A549 (cell line): ENCODE measurements around the gene SIRT3. TPM values are rescaled to one million over a fixed set of nuclear protein-coding genes. Genes with fewer than 3 reads are reported as not detected.
"Not testable (repeated sequence)": the region's sequence is repeated elsewhere in the genome, so short reads cannot be mapped to it uniquely, and the experiment has no call there.

Experiments
- ATAC-seq, 2 experiments: fragments of 200-7000 bp in 1 of 2; fragments of >200 bp in 1 of 2; cut with Nextera tagmentation in 1 of 2; cut with Tn5 transposase in 1 of 2; 3 replicates each; pipeline versions ENCODE4 v1.8.0 to v1.9.1; 2018 to 2020; ENCODE audit warnings: mild to moderate bottlenecking in 1 of 2, moderate library complexity in 1 of 2
- CTCF ChIA-PET: fragments of 300-600 bp; sonication (Branson Sonifier 250); formaldehyde crosslinking; extraction: SDS; loops from one replicate; lab custom pipeline; 2021; ENCODE audit warnings: antibody characterized with exemption, inconsistent platforms; lab: Yijun Ruan, JAX
- POLR2A ChIA-PET: fragments of 350-600 bp; formaldehyde crosslinking; extraction: SDS; loops from one replicate; lab custom pipeline; 2021; ENCODE audit warnings: antibody characterized with exemption, inconsistent platforms; lab: Yijun Ruan, JAX
- DNase-seq, 2 experiments: peaks; one replicate each; pipeline versions ENCODE4 v3.0.0 to v3.0.0-alpha.2; 2011 to 2016; ENCODE audit warnings: low read depth in 1 of 2, low spot score in 1 of 2
- FAIRE-seq: peaks from 2 replicates; lab custom pipeline; 2011; peaks lifted over from hg19 to GRCh38; lab: Jason Lieb, UNC
- H3K27ac ChIP-seq, 2 experiments: fragments of >200 bp; sonication (Bioruptor Twin); formaldehyde crosslinking; 3 replicates each; pipeline ENCODE4 v1.5.1; 2016 to 2017
- H3K4me1 ChIP-seq: fragments of >200 bp; sonication (Bioruptor Twin); formaldehyde crosslinking; 3 replicates; pipeline ENCODE4 v1.6.1; 2016
- H3K4me2 ChIP-seq: fragments of >200 bp; sonication (Bioruptor Twin); formaldehyde crosslinking; 3 replicates; pipeline ENCODE4 v1.6.1; 2016
- H3K4me3 ChIP-seq: fragments of >200 bp; sonication (Bioruptor Twin); formaldehyde crosslinking; 3 replicates; pipeline ENCODE4 v1.5.1; 2016
- H3K9me3 ChIP-seq: fragments of >200 bp; sonication (Bioruptor Twin); formaldehyde crosslinking; 3 replicates; pipeline ENCODE4 v1.6.1; 2016
- ATOH8 ChIP-seq: fragments of 250-450 bp; sonication (Bioruptor Pico); IDR thresholded peaks from 2 replicates; pipeline ENCODE4 v1.5.0; 2020; ENCODE audit warnings: low read depth, mild to moderate bottlenecking, moderate library complexity
- CBX8 ChIP-seq: fragments of 200-600 bp; sonication (generic); IDR thresholded peaks from 2 replicates; pipeline ENCODE4 v1.6.1; 2016
- CEBPB ChIP-seq, 2 experiments: fragments of >200 bp in 1 of 2; sonication (Bioruptor Twin) in 1 of 2; formaldehyde crosslinking in 1 of 2; IDR thresholded peaks; 2 replicates each; pipeline ENCODE4 v1.6.1; 2012 to 2016
- CHD2 ChIP-seq: fragments of 150-350 bp; IDR thresholded peaks from 2 replicates; pipeline ENCODE4 v1.6.1; 2014; ENCODE audit warnings: low read length; ENCODE audit not compliant: partially characterized antibody
- E2F6 ChIP-seq: IDR thresholded peaks from 2 replicates; pipeline ENCODE4 v1.6.1; 2012; ENCODE audit warnings: low read depth, borderline replicate concordance
- EHMT2 ChIP-seq: fragments of 200-600 bp; sonication (generic); IDR thresholded peaks from 2 replicates; pipeline ENCODE4 v1.6.1; 2016; ENCODE audit warnings: antibody characterized with exemption, low read depth, mild to moderate bottlenecking, moderate library complexity
- ELK1 ChIP-seq: fragments of 150-350 bp; IDR thresholded peaks from 2 replicates; pipeline ENCODE4 v1.6.1; 2014; ENCODE audit warnings: low read depth, mild to moderate bottlenecking, low read length
- HOXB5 ChIP-seq: fragments of 250-450 bp; sonication (Bioruptor Pico); IDR thresholded peaks from 2 replicates; pipeline ENCODE4 v1.5.0; 2020; ENCODE audit warnings: mild to moderate bottlenecking, moderate library complexity
- MAX ChIP-seq: IDR thresholded peaks from 2 replicates; pipeline ENCODE4 v1.6.1; 2012
- RARB ChIP-seq: fragments of 250-450 bp; sonication (Bioruptor Pico); IDR thresholded peaks from 2 replicates; pipeline ENCODE4 v1.8.0; 2021; ENCODE audit warnings: mild to moderate bottlenecking, moderate library complexity
- REST ChIP-seq: fragments of 200-600 bp; sonication (generic); IDR thresholded peaks from 2 replicates; pipeline ENCODE4 v1.6.1; 2016; ENCODE audit warnings: antibody characterized with exemption, mild to moderate bottlenecking, moderate library complexity
- SMC3 ChIP-seq: fragments of >200 bp; sonication (Bioruptor Twin); formaldehyde crosslinking; IDR thresholded peaks from 3 replicates; pipeline ENCODE4 v1.6.1; 2018; ENCODE audit warnings: inconsistent platforms
- WGBS: methylation state at CpG from one replicate; pipeline ENCODE4 v1.1.6; 2017; ENCODE audit errors: missing lambda C conversion rate; 5-methylcytosine and 5-hydroxymethylcytosine counted together
- polyA plus RNA-seq, 4 experiments: library from polyadenylated mRNA; depleted of rRNA in 3 of 4; stranded (reverse); fragments of >200 nt; fragmentation: RNase III in 1 of 4; extraction: RNeasy Plus Mini Kit Qiagen cat#74134 plus additional on column Dnase treatment in 1 of 4; gene quantifications; 2 replicates in 3 of 4; 3 replicates in 1 of 4; pipeline ENCODE4 v1.2.3, GENCODE V29; 2011 to 2017

SIRT3 gene
- polyA plus RNA-seq, 2 of the 4 experiments (the other 2 are of a cell fraction): 20.3 to 22.3 TPM

GRCh38 chr11:269146-269890 lies 33.2 kb upstream of the SIRT3 start:
- ChIA-PET POLR2A (no interaction called here), CTCF (interaction anchor here (1.0 to 2.4 kb wide), 4 partner anchors 11 to 19 kb away, joined by 3 to 9 read pairs (median 8); no protein-coding TSS in a partner anchor)
- no peak for FAIRE-seq
- Histone ChIP-seq H3K4me2 (no peak overlapping the region), H3K27ac (no peak overlapping the region), H3K4me1 (peaks cover 7% of the 10 kb centered on the region), H3K9me3 (peaks cover 8% of the 10 kb centered on the region; the same call in 2 of the 3 replicates), H3K4me3 (no peak overlapping the region)
- DNase-seq: no peak
- TF ChIP-seq CBX8: no peak
- no peak for TF ChIP-seq SMC3
- TF ChIP-seq HOXB5: no peak
- no peak for TF ChIP-seq ELK1
- TF ChIP-seq EHMT2: no peak
- 0 out of 4 replicates have a peak, but pooled peaks of 1 of the 2 experiments have one; percentile 12 for TF ChIP-seq CEBPB (IDR thresholded peaks at IDR 0.05)
- no peak for TF ChIP-seq RARB
- 78% methylated on average over 21 of the region's 21 CpGs for WGBS
- no peak for ATAC-seq

- H3K4me1 ChIP-seq: not testable (repeated sequence)
Measured at GRCh38 chr11:268716-269145, 32.6 kb upstream of the SIRT3 start.

GRCh38 chr11:267491-267994 lies 31.4 kb upstream of the SIRT3 start:
- Histone ChIP-seq H3K9me3 (peaks cover 8% of the 10 kb centered on the region; the same call in 2 of the 3 replicates), H3K4me3 (peak overlapping the region; percentile 42)
- POLR2A ChIA-PET: interaction anchor here (1.2 kb wide), 1 partner anchor 60 kb away, joined by 3 read pairs; the partner anchor contains the start of genes BET1L and RIC8A
- no peak for FAIRE-seq
- TF ChIP-seq MAX: peak; percentile 56
- TF ChIP-seq HOXB5: 0 out of 2 replicates have a peak, but pooled peaks have one; percentile 19
- TF ChIP-seq CEBPB (IDR thresholded peaks at IDR 0.05): no peak
- TF ChIP-seq, all 56 proteins: peak for 2
- 11% methylated on average over 16 of the region's 18 CpGs for whole genome bisulfite sequencing
- CTCF ChIA-PET: interaction anchor here (0.6 to 1.9 kb wide), 6 partner anchors 9 to 40 kb away, joined by 3 to 8 read pairs (median 4); partner anchors contain the start of gene IFITM2
- Histone ChIP-seq H3K4me2 (peak overlapping the region; percentile 93), H3K4me1 (peaks cover 7% of the 10 kb centered on the region), H3K27ac (peak overlapping the region; percentile 68 to 76)
- DNase-seq (peak; percentile 35 to 61), ATAC-seq (peak; percentile 42 to 71; a peak in 4 of 6 replicates)

More at GRCh38 chr11:268716-269145, 32.6 kb upstream of the SIRT3 start:
- H3K4me2 ChIP-seq, H3K4me3 ChIP-seq, POLR2A ChIA-PET, H3K9me3 ChIP-seq, H3K27ac ChIP-seq, FAIRE-seq: not testable (repeated sequence)
- ATAC-seq (peak; percentile 35 to 70; a peak in 4 of 6 replicates), DNase-seq (peak in 1 of 2 experiments; percentile 65)
- CTCF ChIA-PET: interaction anchor here (1.5 to 1.9 kb wide), 2 partner anchors 13 to 17 kb away, joined by 8 read pairs; no protein-coding TSS in a partner anchor
- 69% methylated on average over 16 of the region's 16 CpGs for WGBS

GRCh38 chr11:266676-267439 lies 30.7 kb upstream of the SIRT3 start:
- TF ChIP-seq ATOH8 (CRISPR knock-in tag): no peak
- no peak for TF ChIP-seq REST
- no peak for TF ChIP-seq E2F6
- no peak for TF ChIP-seq CHD2
- CTCF ChIA-PET: interaction anchor here (1.3 to 1.4 kb wide), 2 partner anchors 13 to 17 kb away, joined by 3 to 5 read pairs; no protein-coding TSS in a partner anchor
- POLR2A ChIA-PET: interaction anchor here (1.2 kb wide), 1 partner anchor 60 kb away, joined by 3 read pairs; the partner anchor contains the start of genes BET1L and RIC8A
- peak overlapping the region; percentile 38; the same call in 2 of the 3 replicates for H3K4me2 ChIP-seq
- ATAC-seq (no peak; a peak in 1 of 6 replicates), FAIRE-seq (no peak), DNase-seq (peak in 1 of 2 experiments; percentile 48)
- H3K9me3 ChIP-seq: peaks cover 8% of the 10 kb centered on the region; the same call in 2 of the 3 replicates
- peaks cover 7% of the 10 kb centered on the region for H3K4me1 ChIP-seq
- 70% methylated on average over 6 of the region's 13 CpGs for WGBS
- H3K4me3 ChIP-seq: peak overlapping the region; percentile 24; the same call in 2 of the 3 replicates
- H3K27ac ChIP-seq: peak overlapping the region in 1 of 2 experiments; percentile 52; a peak in 2 of 6 replicates
